Activated naive CD8-positive, alpha-beta T cell treated with anti-CD3 and anti-CD28 coated beads, Interleukin-2, amount 10 ng/mL, durations not matched to agents 7 days and 5 days (primary cell): ENCODE data around the gene CNIH1. TPM values are rescaled to one million over a fixed set of nuclear protein-coding genes. Genes with fewer than 3 reads are reported as not detected.
"Not testable (repeated sequence)": the region's sequence is repeated elsewhere in the genome, so short reads cannot be mapped to it uniquely, and the experiment has no call there.

Experiments
- ATAC-seq: fragments of 150-1000 bp; cut with Tn5 transposase; one replicate; pipeline ENCODE4 v1.10.0; 2021; ENCODE audit warnings: low read depth, moderate library complexity
- POLR2A ChIA-PET: fragments of 350-600 bp; sonication (Branson Sonifier 250); formaldehyde crosslinking; loops from one replicate; lab custom pipeline; 2021; ENCODE audit warnings: antibody characterized with exemption; lab: Charles Lee
- DNase-seq: peaks from one replicate; pipeline ENCODE4 v3.0.0; 2021
- H3K27ac Mint-ChIP-seq: one replicate; pipeline ENCODE4 v1.8.0; 2022; ENCODE audit warnings: mild to moderate bottlenecking, mixed read lengths
- H3K27me3 Mint-ChIP-seq: one replicate; pipeline ENCODE4 v1.8.0; 2022; ENCODE audit warnings: mild to moderate bottlenecking, moderate library complexity, mixed read lengths
- H3K36me3 Mint-ChIP-seq: one replicate; pipeline ENCODE4 v1.8.0; 2021; ENCODE audit warnings: mild to moderate bottlenecking, mixed read lengths
- H3K4me1 Mint-ChIP-seq: one replicate; pipeline ENCODE4 v1.8.0; 2021; ENCODE audit warnings: mixed read lengths
- H3K4me3 Mint-ChIP-seq: one replicate; pipeline ENCODE4 v1.8.0; 2022; ENCODE audit warnings: mild to moderate bottlenecking, moderate library complexity, mixed read lengths
- H3K9me3 Mint-ChIP-seq: one replicate; pipeline ENCODE4 v1.8.0; 2021; ENCODE audit warnings: mixed read lengths
- total RNA-seq, 2 experiments: library from RNA; stranded (reverse); gene quantifications; one replicate each; pipeline ENCODE4 v1.2.3, GENCODE V29; 2021

CNIH1 gene
- total RNA-seq, 2 experiments from 2014 or later: 54.9 to 63.2 TPM

DNA sequence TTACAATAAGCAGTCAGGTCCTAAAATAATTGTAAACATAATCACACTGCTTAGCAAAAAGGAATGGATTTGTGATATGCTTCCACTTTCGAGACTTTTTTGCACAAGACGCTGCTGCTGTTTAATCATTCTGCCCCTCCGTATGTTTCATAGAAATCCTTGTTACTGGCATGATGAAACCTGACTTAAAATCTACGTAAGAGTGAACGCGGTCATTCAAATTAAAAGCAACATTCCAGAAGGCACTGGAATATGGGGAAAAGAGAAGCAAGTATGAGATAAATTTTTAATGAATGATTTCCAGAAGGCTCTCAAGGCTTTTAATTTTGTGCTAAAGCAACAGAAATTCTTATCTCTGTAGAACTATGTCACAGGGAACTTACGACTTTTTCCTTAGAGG, 1.1 kb downstream of the CNIH1 start:
- H3K27ac Mint-ChIP-seq: peak overlapping the region; percentile 81
- DNase-seq (no peak), ATAC-seq (no peak)
- peaks cover 14% of the 10 kb centered on the region for H3K36me3 Mint-ChIP-seq
- H3K4me3 Mint-ChIP-seq: peak overlapping the region; percentile 93
- POLR2A ChIA-PET: interaction anchor here (1.7 kb wide), 1 partner anchor 43 kb away, joined by 9 read pairs; the partner anchor contains the start of gene CDKN3
- H3K4me1 Mint-ChIP-seq: peaks cover 35% of the 10 kb centered on the region
- H3K9me3 Mint-ChIP-seq: no peaks in the 10 kb centered on the region
- no peaks in the 10 kb centered on the region for H3K27me3 Mint-ChIP-seq

DNA sequence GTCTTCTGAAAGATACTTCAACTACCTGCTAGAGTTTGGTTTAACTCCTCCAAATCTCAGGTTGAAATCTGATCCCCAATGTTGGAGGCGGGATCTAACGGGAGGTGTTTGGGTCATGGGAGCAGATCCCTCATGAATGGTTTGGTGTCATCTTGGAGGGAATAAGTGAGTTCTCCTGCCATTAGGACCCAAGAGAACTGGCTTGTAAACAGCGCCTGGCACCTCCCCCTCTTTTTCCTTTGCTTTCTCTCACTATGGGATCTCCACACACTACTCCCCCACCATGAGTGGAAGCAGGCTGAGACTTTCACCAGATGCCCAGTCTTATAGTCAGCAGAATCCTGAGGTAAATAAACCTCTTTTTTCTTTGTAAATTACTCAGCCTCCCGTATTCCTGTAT, 2.5 kb downstream of the CNIH1 start:
- Mint-ChIP-seq H3K9me3 (no peaks in the 10 kb centered on the region), H3K27me3 (no peaks in the 10 kb centered on the region), H3K27ac (no peak overlapping the region), H3K4me3 (no peak overlapping the region), H3K4me1 (peaks cover 38% of the 10 kb centered on the region), H3K36me3 (peaks cover 17% of the 10 kb centered on the region)
- no peak for ATAC-seq
- POLR2A ChIA-PET: interaction anchor here (1.7 kb wide), 1 partner anchor 42 kb away, joined by 9 read pairs; the partner anchor contains the start of gene CDKN3
- DNase-seq: no peak

GRCh38 chr14:54437954-54438353, 3.2 kb downstream of the CNIH1 start:
- ATAC-seq, DNase-seq, H3K4me3 Mint-ChIP-seq, H3K27ac Mint-ChIP-seq, H3K9me3 Mint-ChIP-seq, H3K27me3 Mint-ChIP-seq, POLR2A ChIA-PET: not testable (repeated sequence)
- H3K36me3 Mint-ChIP-seq: peaks cover 21% of the 10 kb centered on the region
- peaks cover 42% of the 10 kb centered on the region for H3K4me1 Mint-ChIP-seq

- peak; percentile 18 for ATAC-seq
- Mint-ChIP-seq H3K27me3 (no peaks in the 10 kb centered on the region), H3K4me3 (peak overlapping the region; percentile 3), H3K9me3 (no peaks in the 10 kb centered on the region), H3K27ac (no peak overlapping the region), H3K4me1 (peaks cover 36% of the 10 kb centered on the region), H3K36me3 (peaks cover 28% of the 10 kb centered on the region)
- POLR2A ChIA-PET: interaction anchor here (1.0 kb wide), 1 partner anchor 22 kb away, joined by 3 read pairs; no protein-coding TSS in a partner anchor
- no peak for DNase-seq
These were observed 5.6 kb downstream of the CNIH1 start for GRCh38 chr14:54435500-54435981.

DNA sequence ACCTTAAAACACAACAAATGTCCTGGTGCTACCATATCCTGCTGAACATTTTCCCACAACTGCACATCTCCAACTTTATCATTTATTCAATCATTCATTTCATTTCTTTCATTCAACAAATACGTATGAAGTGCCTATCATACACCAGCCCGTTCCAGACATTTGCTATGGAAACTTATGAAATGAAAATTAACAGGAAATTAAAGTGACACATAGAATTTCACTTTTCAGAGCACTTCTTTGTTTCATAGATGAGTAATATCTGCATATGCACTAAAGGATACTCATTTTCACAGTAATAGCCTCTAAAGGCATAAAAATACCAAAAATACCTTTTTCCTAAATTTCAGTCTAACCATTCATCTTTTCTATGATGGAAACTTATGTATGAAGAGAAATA, 12.6 kb downstream of the CNIH1 start:
- Mint-ChIP-seq H3K9me3 (no peaks in the 10 kb centered on the region), H3K4me3 (no peak overlapping the region), H3K4me1 (peaks cover 6% of the 10 kb centered on the region), H3K27ac (no peak overlapping the region), H3K36me3 (peaks cover 34% of the 10 kb centered on the region), H3K27me3 (no peaks in the 10 kb centered on the region)
- no peak for DNase-seq
- no peak for ATAC-seq
- POLR2A ChIA-PET: no interaction called here

- H3K27ac Mint-ChIP-seq: no peak overlapping the region
- H3K9me3 Mint-ChIP-seq: no peaks in the 10 kb centered on the region
- H3K4me3 Mint-ChIP-seq: no peak overlapping the region
- H3K4me1 Mint-ChIP-seq: peaks cover 3% of the 10 kb centered on the region
- POLR2A ChIA-PET: no interaction called here
- peaks cover 31% of the 10 kb centered on the region for H3K36me3 Mint-ChIP-seq
- H3K27me3 Mint-ChIP-seq: no peaks in the 10 kb centered on the region
- DNase-seq (no peak), ATAC-seq (no peak)
These were observed 13.3 kb downstream of the CNIH1 start for GRCh38 chr14:54427871-54428270.

- Mint-ChIP-seq H3K27ac (no peak overlapping the region), H3K4me1 (no peaks in the 10 kb centered on the region), H3K9me3 (no peaks in the 10 kb centered on the region), H3K27me3 (no peaks in the 10 kb centered on the region), H3K4me3 (no peak overlapping the region), H3K36me3 (peaks cover 26% of the 10 kb centered on the region)
- POLR2A ChIA-PET: no interaction called here
- no peak for ATAC-seq
- DNase-seq: no peak
These were observed 15.5 kb downstream of the CNIH1 start for GRCh38 chr14:54425537-54426274.

DNA sequence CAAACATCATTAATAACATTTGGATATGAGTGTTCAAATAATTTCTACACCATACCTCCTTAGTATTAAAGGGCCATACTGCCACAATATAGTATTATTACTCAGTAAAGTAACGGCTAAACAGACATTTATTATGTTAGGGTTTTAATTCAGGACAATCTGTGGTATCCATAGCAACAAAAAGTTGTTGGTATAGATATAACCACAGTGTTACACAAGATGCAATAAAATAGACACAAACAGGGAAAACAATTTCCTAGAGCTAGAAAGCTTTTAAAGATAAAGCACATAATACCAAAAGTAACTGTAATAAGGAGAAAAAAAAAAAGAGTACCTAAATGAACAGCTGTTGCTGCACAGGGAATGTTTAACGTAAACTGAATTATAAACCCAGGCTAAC, 16.1 kb downstream of the CNIH1 start:
- Mint-ChIP-seq H3K4me1 (peaks cover 2% of the 10 kb centered on the region), H3K27me3 (no peaks in the 10 kb centered on the region), H3K36me3 (peaks cover 26% of the 10 kb centered on the region), H3K27ac (no peak overlapping the region), H3K4me3 (no peak overlapping the region), H3K9me3 (no peaks in the 10 kb centered on the region)
- DNase-seq: no peak
- POLR2A ChIA-PET: no interaction called here
- no peak for ATAC-seq

DNA sequence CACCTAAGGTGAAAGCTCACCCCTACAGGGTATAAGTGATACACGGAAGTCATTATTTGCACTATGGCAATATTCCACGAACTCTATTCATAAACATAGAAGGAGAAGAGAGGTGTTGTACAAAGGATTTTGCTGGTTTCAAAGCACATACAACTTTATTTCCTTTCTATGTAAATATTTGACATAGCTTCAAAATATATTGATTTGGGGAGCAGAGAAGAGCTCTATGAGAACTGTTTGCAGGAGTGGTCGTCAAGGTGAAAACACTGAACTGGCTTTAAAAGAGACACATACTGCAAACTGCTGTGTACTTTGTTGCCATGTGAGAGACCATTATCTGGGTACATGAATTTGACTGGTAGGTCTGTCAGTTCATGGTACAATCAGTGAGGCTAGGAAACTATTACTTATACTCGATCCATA, 16.7 kb downstream of the CNIH1 start:
- DNase-seq (no peak), ATAC-seq (no peak)
- H3K4me1 Mint-ChIP-seq: peaks cover 2% of the 10 kb centered on the region
- H3K9me3 Mint-ChIP-seq: no peaks in the 10 kb centered on the region
- peaks cover 26% of the 10 kb centered on the region for H3K36me3 Mint-ChIP-seq
- H3K4me3 Mint-ChIP-seq: no peak overlapping the region
- no peak overlapping the region for H3K27ac Mint-ChIP-seq
- no peaks in the 10 kb centered on the region for H3K27me3 Mint-ChIP-seq
- POLR2A ChIA-PET: no interaction called here

DNA sequence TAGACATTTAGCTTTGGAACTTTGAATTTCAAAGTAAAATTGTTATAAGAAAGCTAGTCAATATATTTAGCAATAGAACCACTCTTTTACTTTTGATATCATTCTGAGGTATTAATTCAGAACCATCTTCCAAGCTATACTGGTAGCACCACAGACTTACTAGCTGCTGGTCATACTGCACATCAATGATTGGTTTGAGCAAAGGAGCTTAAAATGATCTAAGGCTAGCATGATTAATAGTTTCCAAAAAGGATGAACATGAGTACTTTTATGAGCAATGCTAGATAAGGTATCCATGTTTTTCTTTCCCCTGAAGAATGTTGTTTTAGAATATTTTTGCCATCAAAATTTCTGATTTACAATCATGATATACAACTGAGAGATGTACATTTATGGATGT, 17.2 kb downstream of the CNIH1 start:
- no peak overlapping the region for H3K27ac Mint-ChIP-seq
- POLR2A ChIA-PET: no interaction called here

DNA sequence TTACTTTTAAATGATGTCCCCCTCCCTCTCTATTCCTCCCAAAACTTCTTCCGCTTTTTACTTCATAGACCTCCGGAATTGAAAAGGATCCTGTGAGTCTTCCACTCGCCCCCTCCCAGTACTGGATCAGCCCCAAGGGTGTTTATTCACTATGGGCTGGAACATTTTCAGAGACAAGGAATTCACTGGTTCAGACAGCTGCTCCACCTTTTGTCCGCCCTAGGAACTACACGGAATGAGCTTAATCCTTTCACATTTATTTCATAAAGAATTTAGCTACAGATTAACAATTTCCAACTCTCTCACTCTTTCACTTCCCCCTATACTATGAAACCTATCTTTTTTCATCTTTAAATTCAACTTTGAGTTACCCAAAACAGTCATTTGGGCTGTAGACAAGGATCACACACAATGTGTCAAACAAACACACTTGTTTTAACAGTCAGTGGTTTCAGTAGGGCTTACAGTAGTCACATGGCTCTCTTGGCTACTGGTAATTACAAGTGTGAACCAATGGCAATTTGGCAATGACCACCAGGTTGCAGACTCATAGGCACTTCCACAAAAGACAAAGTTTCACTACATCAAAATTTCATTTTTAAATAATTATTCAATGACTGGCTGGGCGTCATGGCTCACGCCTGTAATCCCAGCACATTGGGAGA, 20.6 kb downstream of the CNIH1 start:
- Mint-ChIP-seq H3K36me3 (peaks cover 26% of the 10 kb centered on the region), H3K27me3 (no peaks in the 10 kb centered on the region), H3K9me3 (no peaks in the 10 kb centered on the region), H3K27ac (no peak overlapping the region), H3K4me1 (peaks cover 2% of the 10 kb centered on the region), H3K4me3 (no peak overlapping the region)
- ATAC-seq (no peak), DNase-seq (no peak)
- POLR2A ChIA-PET: no interaction called here

More for the DNA sequence above, 17.2 kb downstream of the CNIH1 start:
- Mint-ChIP-seq H3K4me3 (no peak overlapping the region), H3K36me3 (peaks cover 23% of the 10 kb centered on the region), H3K27me3 (no peaks in the 10 kb centered on the region), H3K4me1 (peaks cover 2% of the 10 kb centered on the region), H3K9me3 (no peaks in the 10 kb centered on the region)
- ATAC-seq: no peak
- no peak for DNase-seq

- H3K36me3 Mint-ChIP-seq: peaks cover 52% of the 10 kb centered on the region
- ATAC-seq (no peak), DNase-seq (no peak)
- no peaks in the 10 kb centered on the region for H3K27me3 Mint-ChIP-seq
- no peak overlapping the region for H3K27ac Mint-ChIP-seq
- no peak overlapping the region for H3K4me3 Mint-ChIP-seq
- POLR2A ChIA-PET: no interaction called here
- peaks cover 3% of the 10 kb centered on the region for H3K4me1 Mint-ChIP-seq
- no peaks in the 10 kb centered on the region for H3K9me3 Mint-ChIP-seq
These were observed 29.8 kb downstream of the CNIH1 start for GRCh38 chr14:54411371-54411770.

DNA sequence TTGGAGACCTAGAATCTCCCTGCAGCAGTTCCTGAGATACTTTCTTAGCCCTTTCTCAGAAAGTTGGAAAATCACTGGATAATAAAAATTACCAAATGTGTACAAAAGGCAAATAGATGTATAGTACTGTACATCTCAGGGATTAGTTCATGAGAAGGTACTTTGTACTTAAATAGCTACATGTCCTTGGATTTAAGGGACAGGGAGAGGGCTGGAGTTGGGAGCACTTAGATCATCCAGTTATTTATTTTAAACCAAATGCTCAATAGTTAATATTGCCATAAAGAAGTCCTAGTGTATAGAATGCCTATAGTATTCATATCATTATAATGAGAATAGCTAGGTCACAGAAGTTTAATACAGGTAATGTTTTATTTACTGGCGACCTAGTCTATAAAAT, 31.0 kb downstream of the CNIH1 start:
- peaks cover 9% of the 10 kb centered on the region for H3K4me1 Mint-ChIP-seq
- no peak for DNase-seq
- POLR2A ChIA-PET: interaction anchor here (1.3 kb wide), 1 partner anchor 13 kb away, joined by 5 read pairs; the partner anchor contains the start of gene CDKN3
- H3K27me3 Mint-ChIP-seq: no peaks in the 10 kb centered on the region
- no peak overlapping the region for H3K4me3 Mint-ChIP-seq
- no peaks in the 10 kb centered on the region for H3K9me3 Mint-ChIP-seq
- H3K36me3 Mint-ChIP-seq: peaks cover 58% of the 10 kb centered on the region
- ATAC-seq: no peak
- no peak overlapping the region for H3K27ac Mint-ChIP-seq
